PFSK-1 (cell line): Measurements from ENCODE around the gene DNTTIP2.

ENCODE experiments used
- POLR2AphosphoS5 ChIP-seq: IDR thresholded peaks from 2 replicates; pipeline ENCODE4 v1.6.1; 2012; ENCODE audit warnings: low read depth, mild to moderate bottlenecking, control low read depth, low read length, moderate library complexity
- REST ChIP-seq, 2 experiments: IDR thresholded peaks; 2 replicates each; pipeline versions ENCODE4 v1.6.1 to v1.8.0; 2011 to 2012; ENCODE audit warnings: low read depth in 2 of 2, low read length in 2 of 2, control low read depth in 1 of 2, inconsistent platforms in 1 of 2, mild to moderate bottlenecking in 1 of 2, moderate library complexity in 1 of 2; ENCODE audit not compliant: insufficient read depth in 1 of 2
- SIN3A ChIP-seq: IDR thresholded peaks from 2 replicates; pipeline ENCODE4 v1.6.1; 2012; ENCODE audit warnings: mild to moderate bottlenecking, low read length, moderate library complexity, borderline replicate concordance; ENCODE audit not compliant: insufficient read depth
- TAF1 ChIP-seq: IDR thresholded peaks from 2 replicates; pipeline ENCODE4 v1.6.1; 2012; ENCODE audit warnings: low read length, control low read depth, borderline replicate concordance; ENCODE audit not compliant: insufficient read depth

DNA sequence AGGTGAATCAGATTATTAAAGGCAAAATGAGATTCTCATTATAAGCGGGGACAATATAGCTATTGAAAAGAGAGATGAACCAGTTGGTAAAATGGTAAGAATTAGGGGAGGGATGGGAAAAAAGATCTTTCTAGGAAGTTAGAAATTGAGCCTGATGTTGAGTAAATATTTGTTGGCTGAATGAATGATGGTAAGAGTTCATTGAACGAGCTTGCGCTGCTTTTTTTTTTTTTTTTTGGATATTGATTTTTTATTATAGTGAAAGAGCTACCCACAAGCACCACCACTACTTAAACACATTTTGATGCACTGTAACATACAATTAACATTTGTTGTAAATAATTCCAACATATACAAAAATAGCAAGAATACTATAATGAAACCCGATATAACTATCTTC is 31.3 kb upstream of the DNTTIP2 start:
- no peak for TF ChIP-seq TAF1
- no peak for TF ChIP-seq SIN3A
- TF ChIP-seq POLR2AphosphoS5, result no peak
- TF ChIP-seq REST (IDR thresholded peaks at IDR 0.05; ENCODE audit: insufficient read depth in 1 of 2, low read depth in 2 of 2, low read length in 2 of 2), result no peak
